Type B pancreatic cell (in vitro differentiated cells): Measurements from ENCODE around the gene BCAS3. TPM values are rescaled to one million over a fixed set of nuclear protein-coding genes. Genes with fewer than 3 reads are reported as not detected.

Experiments used
- DNase-seq: peaks from one replicate; pipeline ENCODE4 v3.0.0; 2021; ENCODE audit warnings: mixed read lengths; ENCODE audit not compliant: unreplicated experiment; ENCODE audit errors: extremely low spot score
- H3K27ac Mint-ChIP-seq: 2 replicates; pipeline ENCODE4 v1.8.0; 2021; ENCODE audit warnings: mild to moderate bottlenecking, mixed read lengths
- H3K27me3 Mint-ChIP-seq: 2 replicates; pipeline ENCODE4 v1.8.0; 2021; ENCODE audit warnings: mixed read lengths
- H3K36me3 Mint-ChIP-seq: 2 replicates; pipeline ENCODE4 v1.8.0; 2021; ENCODE audit warnings: mixed read lengths
- H3K4me1 Mint-ChIP-seq: one replicate; pipeline ENCODE4 v1.8.0; 2021; ENCODE audit warnings: mixed read lengths; ENCODE audit not compliant: unreplicated experiment
- H3K4me3 Mint-ChIP-seq: 2 replicates; pipeline ENCODE4 v1.8.0; 2021; ENCODE audit warnings: mild to moderate bottlenecking, mixed read lengths
- H3K9me3 Mint-ChIP-seq: 2 replicates; pipeline ENCODE4 v1.8.0; 2021; ENCODE audit warnings: mixed read lengths
- CTCF ChIP-seq: fragments of 200-600 bp; sonication (generic); conservative IDR thresholded peaks from 2 replicates; pipeline ENCODE4 v1.5.0; 2021; ENCODE audit warnings: antibody characterized with exemption, mild to moderate bottlenecking
- total RNA-seq: library from RNA; stranded (reverse); gene quantifications from 2 replicates; pipeline ENCODE4 v1.2.1, GENCODE V29; 2021; ENCODE audit warnings: low replicate concordance

BCAS3 gene
- total RNA-seq, 1 donor from 2014 or later: 23.0 TPM

DNA sequence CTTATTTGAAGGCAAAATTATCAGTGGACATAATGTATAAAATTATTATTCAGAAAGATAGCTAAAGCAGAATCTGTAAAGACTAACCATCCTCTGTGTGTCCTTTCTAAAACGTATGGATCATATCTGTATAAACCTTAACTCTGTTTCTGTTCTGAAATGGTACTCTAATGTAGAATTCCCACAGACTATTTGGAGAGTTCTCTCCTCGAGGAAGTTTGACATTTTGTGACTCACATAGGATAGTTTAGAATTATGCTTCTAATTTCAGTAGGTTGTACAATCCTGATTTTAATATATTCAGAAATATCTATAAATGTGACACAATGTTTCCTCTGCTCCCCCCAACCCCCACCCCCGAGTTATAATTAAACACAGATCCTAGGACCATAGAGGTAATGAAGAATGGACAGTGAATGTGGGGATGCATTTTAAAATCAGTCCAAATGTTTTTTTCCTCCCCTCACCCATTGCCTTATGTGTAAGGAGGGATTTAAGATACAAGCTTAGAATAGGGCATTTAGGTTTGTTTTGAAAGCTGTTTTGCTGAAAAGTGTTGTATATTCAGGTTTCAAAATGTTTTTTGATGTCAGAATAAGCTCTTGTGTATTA is 66.8 kb downstream of the BCAS3 start:
- peak overlapping the region; percentile 89 for H3K27ac Mint-ChIP-seq
- no peaks in the 10 kb centered on the region for H3K27me3 Mint-ChIP-seq
- H3K4me1 Mint-ChIP-seq: peaks cover 17% of the 10 kb centered on the region
- H3K36me3 Mint-ChIP-seq: no peaks in the 10 kb centered on the region
- no peaks in the 10 kb centered on the region for H3K9me3 Mint-ChIP-seq
- DNase-seq: no peak
- TF ChIP-seq CTCF: no peak
- H3K4me3 Mint-ChIP-seq: peak overlapping the region; percentile 68

DNA sequence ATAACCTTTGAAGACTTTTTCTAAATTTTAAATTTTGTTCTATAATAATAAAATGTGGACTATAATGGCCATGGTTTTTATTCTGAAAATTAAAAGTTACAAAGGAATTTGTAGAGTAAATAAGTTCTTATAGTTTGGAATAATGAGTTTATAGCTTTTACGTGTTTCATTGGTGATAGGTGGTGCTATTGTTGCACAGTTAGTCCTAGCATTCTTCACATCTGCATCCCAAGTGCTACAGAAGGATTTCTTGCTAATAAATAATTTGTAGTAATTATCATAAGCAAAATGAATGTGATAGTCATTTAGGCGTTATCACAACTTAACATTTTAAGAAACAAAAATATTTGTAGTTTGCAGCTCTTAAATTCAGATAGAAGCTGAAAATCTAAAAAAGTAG is 67.9 kb downstream of the BCAS3 start:
- Mint-ChIP-seq H3K4me1 (peaks cover 17% of the 10 kb centered on the region), H3K27ac (no peak overlapping the region), H3K4me3 (no peak overlapping the region), H3K27me3 (no peaks in the 10 kb centered on the region), H3K9me3 (peaks cover 2% of the 10 kb centered on the region), H3K36me3 (no peaks in the 10 kb centered on the region)
- DNase-seq: no peak
- TF ChIP-seq CTCF: peak; percentile 30

- Mint-ChIP-seq H3K9me3 (peaks cover 6% of the 10 kb centered on the region), H3K4me3 (no peak overlapping the region), H3K4me1 (peaks cover 17% of the 10 kb centered on the region), H3K36me3 (no peaks in the 10 kb centered on the region), H3K27ac (peak overlapping the region; percentile 22), H3K27me3 (no peaks in the 10 kb centered on the region)
- no peak for TF ChIP-seq CTCF
- no peak for DNase-seq
These were observed 69.6 kb downstream of the BCAS3 start for GRCh38 chr17:60747069-60747808.

DNA sequence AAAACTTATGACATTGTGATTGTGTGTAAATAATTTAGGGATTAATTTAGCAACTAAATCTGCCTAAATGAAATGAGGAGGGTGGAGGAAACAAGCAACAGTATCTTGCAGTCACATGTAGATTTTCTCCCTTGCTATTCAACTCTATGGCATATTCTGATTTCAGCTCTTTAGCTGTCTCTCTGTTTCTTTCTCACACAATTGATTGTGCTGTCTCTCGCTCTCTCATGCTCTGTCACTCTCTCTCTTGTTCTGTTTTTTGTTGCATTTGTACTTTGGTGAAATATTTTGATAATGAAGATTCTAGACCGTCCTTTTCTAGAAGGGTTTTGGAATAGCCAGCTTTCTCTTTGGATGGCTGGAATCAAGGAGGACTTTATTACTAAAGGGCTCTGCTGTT is 70.6 kb downstream of the BCAS3 start:
- Mint-ChIP-seq H3K27ac (no peak overlapping the region), H3K4me3 (no peak overlapping the region), H3K27me3 (no peaks in the 10 kb centered on the region), H3K9me3 (peaks cover 6% of the 10 kb centered on the region), H3K36me3 (no peaks in the 10 kb centered on the region), H3K4me1 (peaks cover 17% of the 10 kb centered on the region)
- DNase-seq: no peak
- no peak for TF ChIP-seq CTCF

GRCh38 chr17:60749050-60749449 is 71.4 kb downstream of the BCAS3 start:
- H3K27ac Mint-ChIP-seq: no peak overlapping the region
- no peak overlapping the region for H3K4me3 Mint-ChIP-seq

More at GRCh38 chr17:60749050-60749449, 71.4 kb downstream of the BCAS3 start:
- Mint-ChIP-seq H3K27me3 (no peaks in the 10 kb centered on the region), H3K4me1 (peaks cover 11% of the 10 kb centered on the region), H3K36me3 (no peaks in the 10 kb centered on the region), H3K9me3 (peaks cover 6% of the 10 kb centered on the region)
- no peak for DNase-seq
- TF ChIP-seq CTCF: no peak
